ENCODE data around the gene LAPTM5. TPM values are rescaled to one million over a fixed set of nuclear protein-coding genes. Genes with fewer than 3 reads are reported as not detected.

Gene LAPTM5
- total and polyA plus RNA-seq, 4 experiments from 2014 or later: 563 to 851 (median 598) TPM

DNA sequence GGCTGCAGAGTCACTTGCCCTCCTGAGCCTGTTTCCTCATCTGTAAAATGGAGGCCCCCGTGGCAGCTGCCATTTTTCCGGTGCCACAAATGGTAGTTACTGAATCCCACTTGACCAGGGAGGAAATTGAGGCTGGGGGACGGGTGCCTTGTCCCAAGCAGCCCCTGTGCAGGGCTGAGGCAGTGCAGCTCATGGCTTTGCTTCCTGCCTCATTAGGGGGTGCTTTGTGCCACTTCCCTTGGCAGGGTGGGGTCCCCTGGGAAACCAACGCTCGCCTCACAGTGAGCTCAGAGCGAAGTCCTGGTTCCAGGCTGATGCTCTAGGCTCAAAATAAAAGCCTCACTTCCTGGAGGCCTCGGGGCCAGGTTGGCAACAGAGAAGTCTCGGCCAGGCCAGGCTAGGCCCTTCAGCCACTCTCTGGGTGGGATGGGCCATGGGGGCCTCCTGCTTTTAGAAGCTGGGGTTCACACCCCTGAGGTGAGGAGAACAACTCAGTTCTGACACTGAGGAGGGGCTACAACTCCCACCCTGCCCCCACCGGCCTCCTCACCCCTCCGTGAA lies 6.8 kb downstream of the LAPTM5 start:
- Mint-ChIP-seq H3K27ac (peak overlapping the region; percentile 95 to 99 (median 98)), H3K36me3 (peaks cover 36 to 68% of the 10 kb centered on the region in 2 donors), H3K9me3 (peaks cover 0 to 7% (median 0%) of the 10 kb centered on the region in 8 donors), H3K4me1 (peaks cover 72 to 100% (median 89%) of the 10 kb centered on the region in 4 donors), H3K4me3 (peak overlapping the region; percentile 52 to 98 (median 88)), H3K27me3 (no peaks in the 10 kb centered on the region)
- Histone ChIP-seq H3K27ac (ENCODE audit: low read depth, low read length) (peak overlapping the region; percentile 92), H3K9me3 (ENCODE audit: control insufficient read depth in 1 of 2, low read length in 2 of 2) (no peaks in the 10 kb centered on the region), H3K4me1 (ENCODE audit: insufficient read depth, low read length) (peaks cover 100% of the 10 kb centered on the region), H3K4me3 (ENCODE audit: low read length in 2 of 2) (peak overlapping the region; percentile 31 to 33), H3K36me3 (ENCODE audit: insufficient read depth, low read length) (peaks cover 11% of the 10 kb centered on the region), H3K27me3 (ENCODE audit: insufficient read depth, low read length) (no peaks in the 10 kb centered on the region)
- intact Hi-C loops (cut with micrococcal nuclease): loop anchor here (10.0 kb wide), 1 partner anchor 314 kb away; the partner anchor contains the start of gene PUM1
- ChIA-PET POLR2A (ENCODE audit: partially characterized antibody) (interaction anchor here (0.6 to 37.5 kb wide), 6 partner anchors 5 to 1769 kb away, joined by 3 to 1160 read pairs (median 7); partner anchors contain the start of genes LAPTM5 and MATN1), CTCF (ENCODE audit: partially characterized antibody) (interaction anchor here (1.5 to 18.5 kb wide), 5 partner anchors 8 to 31 kb away, joined by 5 to 270 read pairs (median 11); partner anchors contain the start of gene LAPTM5)
- peak in 1 of 5 donors; percentile 38 for DNase-seq

DNA sequence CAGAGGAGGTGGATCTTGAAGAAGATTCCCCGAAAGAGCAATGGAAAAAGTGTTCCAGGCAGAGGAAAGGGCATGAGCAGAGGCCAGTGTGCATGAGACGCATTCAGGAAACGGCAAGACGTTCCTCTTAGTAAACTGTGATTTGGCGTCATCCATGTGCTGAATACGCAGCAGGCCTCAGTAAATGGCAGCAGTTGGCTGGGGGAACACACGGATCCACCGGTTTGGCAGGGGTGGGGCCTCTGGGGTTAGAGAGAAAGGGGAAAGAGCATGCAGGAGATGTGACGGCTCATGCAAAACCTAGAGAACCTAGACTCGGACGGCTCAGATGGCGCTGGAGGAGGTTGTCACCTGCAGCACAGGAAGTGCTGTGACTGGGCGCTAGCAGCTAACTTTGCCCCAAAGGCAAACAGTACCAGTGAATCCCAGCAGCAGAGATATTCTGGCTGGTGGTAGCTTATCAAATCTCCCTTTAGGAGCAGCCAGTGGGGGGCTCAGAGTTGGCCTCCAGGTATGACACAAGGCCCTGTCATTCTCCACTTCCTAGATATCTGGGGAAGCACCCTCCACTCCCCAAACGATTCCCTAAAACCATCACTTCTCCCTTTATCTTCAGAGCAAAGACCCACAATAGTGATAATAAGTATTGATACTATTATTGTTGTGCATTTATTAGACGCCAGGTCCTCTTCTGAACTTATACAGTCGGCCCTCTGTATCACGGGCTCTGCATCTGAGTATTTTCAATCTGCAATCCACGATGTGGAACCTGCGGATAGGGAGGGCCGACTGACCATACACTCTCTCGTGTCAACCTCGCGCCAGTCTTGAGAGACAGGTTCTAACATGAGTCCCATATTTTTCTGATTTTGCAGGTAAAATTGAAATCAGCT lies 7.6 kb downstream of the LAPTM5 start:
- Mint-ChIP-seq H3K4me1 (peaks cover 71 to 100% (median 90%) of the 10 kb centered on the region in 4 donors), H3K4me3 (peak overlapping the region; percentile 85 to 98 (median 88)), H3K9me3 (peaks cover 0 to 7% (median 0%) of the 10 kb centered on the region in 8 donors), H3K27ac (peak overlapping the region; percentile 95 to 99 (median 98)), H3K36me3 (peaks cover 27 to 59% of the 10 kb centered on the region in 2 donors), H3K27me3 (no peaks in the 10 kb centered on the region)
- Histone ChIP-seq H3K27ac (ENCODE audit: low read depth, low read length) (peak overlapping the region; percentile 92), H3K36me3 (ENCODE audit: insufficient read depth, low read length) (peaks cover 11% of the 10 kb centered on the region), H3K4me3 (ENCODE audit: low read length in 2 of 2) (peak overlapping the region; percentile 33 to 36), H3K27me3 (ENCODE audit: insufficient read depth, low read length) (no peaks in the 10 kb centered on the region), H3K4me1 (ENCODE audit: insufficient read depth, low read length) (peaks cover 100% of the 10 kb centered on the region), H3K9me3 (ENCODE audit: control insufficient read depth in 1 of 2, low read length in 2 of 2) (no peaks in the 10 kb centered on the region)
- intact Hi-C loops (cut with micrococcal nuclease): loop anchor here (10.0 kb wide), 1 partner anchor 315 kb away; the partner anchor contains the start of gene PUM1
- CTCF ChIA-PET (ENCODE audit: partially characterized antibody): interaction anchor here (1.0 to 18.5 kb wide), 6 partner anchors 9 to 32 kb away, joined by 3 to 270 read pairs (median 10); partner anchors contain the start of gene LAPTM5
- POLR2A ChIA-PET (ENCODE audit: partially characterized antibody): interaction anchor here (0.6 to 37.5 kb wide), 6 partner anchors 6 to 1770 kb away, joined by 3 to 1160 read pairs (median 7); partner anchors contain the start of genes LAPTM5 and MATN1
- peak; percentile 81 to 97 (median 85) for DNase-seq

GRCh38 chr1:30748699-30749401 lies 8.7 kb downstream of the LAPTM5 start:
- no peaks in the 10 kb centered on the region for H3K9me3 ChIP-seq (ENCODE audit: control insufficient read depth in 1 of 2, low read length in 2 of 2)
- peaks cover 0 to 7% (median 0%) of the 10 kb centered on the region in 8 donors for H3K9me3 Mint-ChIP-seq
- DNase-seq: peak in 2 of 5 donors; percentile 54 to 70
- H3K36me3 Mint-ChIP-seq: peaks cover 25 to 61% of the 10 kb centered on the region in 2 donors
- POLR2A ChIA-PET (ENCODE audit: partially characterized antibody): interaction anchor here (1.1 to 37.5 kb wide), 3 partner anchors 7 to 31 kb away, joined by 4 to 1160 read pairs (median 1160); partner anchors contain the start of genes LAPTM5 and MATN1
- peaks cover 72 to 100% (median 93%) of the 10 kb centered on the region in 4 donors for H3K4me1 Mint-ChIP-seq
- peak overlapping the region; percentile 95 to 99 (median 98) for H3K27ac Mint-ChIP-seq
- peak overlapping the region; percentile 92 for H3K27ac ChIP-seq (ENCODE audit: low read depth, low read length)
- intact Hi-C loops (cut with micrococcal nuclease): no loop called here
- peaks cover 100% of the 10 kb centered on the region for H3K4me1 ChIP-seq (ENCODE audit: insufficient read depth, low read length)
- peak overlapping the region; percentile 36 to 39 for H3K4me3 ChIP-seq (ENCODE audit: low read length in 2 of 2)
- H3K27me3 ChIP-seq (ENCODE audit: insufficient read depth, low read length): no peaks in the 10 kb centered on the region
- peak overlapping the region; percentile 85 to 98 (median 88) for H3K4me3 Mint-ChIP-seq
- CTCF ChIA-PET (ENCODE audit: partially characterized antibody): interaction anchor here (1.1 to 18.5 kb wide), 7 partner anchors 8 to 33 kb away, joined by 3 to 270 read pairs (median 9); partner anchors contain the start of gene LAPTM5
- H3K36me3 ChIP-seq (ENCODE audit: insufficient read depth, low read length): peaks cover 11% of the 10 kb centered on the region
- H3K27me3 Mint-ChIP-seq: no peaks in the 10 kb centered on the region

GRCh38 chr1:30748098-30748698 lies 9.4 kb downstream of the LAPTM5 start:
- no peaks in the 10 kb centered on the region for H3K9me3 ChIP-seq (ENCODE audit: control insufficient read depth in 1 of 2, low read length in 2 of 2)
- H3K4me1 ChIP-seq (ENCODE audit: insufficient read depth, low read length): peaks cover 100% of the 10 kb centered on the region
- H3K27ac ChIP-seq (ENCODE audit: low read depth, low read length): peak overlapping the region; percentile 92
- H3K27ac Mint-ChIP-seq: peak overlapping the region; percentile 95 to 99 (median 98)
- H3K9me3 Mint-ChIP-seq: peaks cover 0 to 5% (median 0%) of the 10 kb centered on the region in 8 donors
- peaks cover 23 to 61% of the 10 kb centered on the region in 2 donors for H3K36me3 Mint-ChIP-seq
- intact Hi-C loops (cut with micrococcal nuclease): no loop called here
- DNase-seq: peak in 1 of 5 donors; percentile 48
- no peaks in the 10 kb centered on the region for H3K27me3 ChIP-seq (ENCODE audit: insufficient read depth, low read length)
- H3K4me3 ChIP-seq (ENCODE audit: low read length in 2 of 2): peak overlapping the region in 1 of 2 donors; percentile 36
- ChIA-PET CTCF (ENCODE audit: partially characterized antibody) (interaction anchor here (1.1 to 18.5 kb wide), 5 partner anchors 9 to 34 kb away, joined by 3 to 270 read pairs (median 7); partner anchors contain the start of gene LAPTM5), POLR2A (ENCODE audit: partially characterized antibody) (interaction anchor here (1.1 to 37.5 kb wide), 3 partner anchors 8 to 31 kb away, joined by 4 to 1160 read pairs (median 1160); partner anchors contain the start of genes LAPTM5 and MATN1)
- H3K4me1 Mint-ChIP-seq: peaks cover 72 to 100% (median 93%) of the 10 kb centered on the region in 4 donors
- peak overlapping the region; percentile 85 to 98 (median 88) for H3K4me3 Mint-ChIP-seq
- H3K36me3 ChIP-seq (ENCODE audit: insufficient read depth, low read length): peaks cover 12% of the 10 kb centered on the region
- no peaks in the 10 kb centered on the region for H3K27me3 Mint-ChIP-seq

DNA sequence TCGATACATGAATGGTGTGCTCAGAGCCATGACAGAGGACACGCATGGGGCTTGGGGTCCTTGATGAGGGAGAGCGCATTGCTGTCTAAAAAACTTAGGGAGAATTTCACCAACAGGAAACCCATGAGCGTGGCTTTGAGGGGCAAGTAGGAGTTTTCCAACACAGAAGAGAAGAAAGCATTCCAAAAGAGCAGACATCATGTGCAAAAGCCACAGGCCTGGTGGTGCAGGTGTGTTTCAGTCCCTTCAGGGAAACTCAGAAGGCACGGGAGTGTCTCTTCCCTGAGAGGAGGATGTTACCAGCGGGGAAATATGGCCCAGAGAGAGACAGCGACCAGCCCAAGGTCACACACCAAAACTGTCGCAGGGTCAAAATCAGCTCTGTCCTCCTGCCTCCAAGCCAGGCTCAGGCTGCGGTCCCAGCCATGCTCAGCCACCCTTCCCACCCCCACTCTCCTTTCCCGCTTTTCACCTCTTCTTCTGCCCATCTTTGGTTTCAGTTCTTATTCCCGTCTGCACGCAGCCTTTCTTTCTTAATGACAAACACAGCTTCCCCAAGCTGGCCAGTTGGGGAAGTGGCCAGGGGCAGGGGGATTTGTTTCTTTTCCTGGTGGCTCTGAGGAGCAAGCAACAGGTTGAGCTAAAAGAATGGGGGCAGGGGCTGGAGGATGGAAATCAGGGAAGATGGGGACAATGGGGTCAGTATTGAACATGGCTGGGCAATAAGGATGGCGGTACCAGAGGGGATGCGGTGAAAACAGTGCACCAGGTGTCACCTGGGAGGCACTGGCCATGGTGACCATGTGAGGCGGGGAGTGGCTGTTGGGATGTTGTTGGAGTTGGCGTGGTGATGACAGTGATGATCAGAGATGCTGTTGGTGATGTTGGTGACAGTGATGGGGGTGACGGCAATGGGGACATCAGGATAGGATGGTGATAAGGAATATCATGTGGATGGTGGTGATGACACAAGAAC lies 10.3 kb downstream of the LAPTM5 start:
- peaks cover 23 to 65% of the 10 kb centered on the region in 2 donors for H3K36me3 Mint-ChIP-seq
- ChIA-PET CTCF (ENCODE audit: partially characterized antibody) (interaction anchor here (1.3 to 18.5 kb wide), 7 partner anchors 9 to 35 kb away, joined by 3 to 270 read pairs (median 43); partner anchors contain the start of gene LAPTM5), POLR2A (ENCODE audit: partially characterized antibody) (interaction anchor here (22.1 to 37.5 kb wide), 2 partner anchors 9 to 13 kb away, joined by 1160 read pairs; partner anchors contain the start of genes LAPTM5 and MATN1)
- H3K9me3 Mint-ChIP-seq: peaks cover 0 to 2% (median 0%) of the 10 kb centered on the region in 8 donors
- peaks cover 100% of the 10 kb centered on the region for H3K4me1 ChIP-seq (ENCODE audit: insufficient read depth, low read length)
- no peaks in the 10 kb centered on the region for H3K27me3 ChIP-seq (ENCODE audit: insufficient read depth, low read length)
- peaks cover 21% of the 10 kb centered on the region for H3K36me3 ChIP-seq (ENCODE audit: insufficient read depth, low read length)
- peaks cover 78 to 100% (median 95%) of the 10 kb centered on the region in 4 donors for H3K4me1 Mint-ChIP-seq
- DNase-seq: peak in 1 of 5 donors; percentile 22
- H3K27me3 Mint-ChIP-seq: no peaks in the 10 kb centered on the region
- no peaks in the 10 kb centered on the region for H3K9me3 ChIP-seq (ENCODE audit: control insufficient read depth in 1 of 2, low read length in 2 of 2)
- H3K27ac Mint-ChIP-seq: peak overlapping the region; percentile 95 to 99 (median 98)
- peak overlapping the region; percentile 92 for H3K27ac ChIP-seq (ENCODE audit: low read depth, low read length)
- peak overlapping the region; percentile 72 to 98 (median 88) for H3K4me3 Mint-ChIP-seq
- peak overlapping the region in 1 of 2 donors; percentile 36 for H3K4me3 ChIP-seq (ENCODE audit: low read length in 2 of 2)
- intact Hi-C loops (cut with micrococcal nuclease): no loop called here

Data from CD4-positive, alpha-beta memory T cell (primary cell).